K562 (cell line): Measurements from ENCODE around the gene CAMK2D. TPM values are rescaled to one million over a fixed set of nuclear protein-coding genes. Genes with fewer than 3 reads are reported as not detected.

ENCODE experiments used
- ATAC-seq: fragments of 200-7000 bp; cut with Tn5 transposase; 3 replicates; pipeline ENCODE4 v1.9.1; 2020; ENCODE audit warnings: moderate library complexity
- BruUV-seq: library from RNA; stranded (reverse); fragments of 400-500 nt; replicated peaks from 2 replicates; lab custom pipeline; 2021; lab: Mats Ljungman, UMichigan
- CTCF ChIA-PET: fragments of 300-600 bp; formaldehyde crosslinking; extraction: SDS; loops from one replicate; lab custom pipeline; 2021; ENCODE audit warnings: low intra/inter-chr PET ratio; lab: Yijun Ruan, JAX
- POLR2A ChIA-PET: fragments of 300-600, 350-650 bp; sonication (Branson Sonifier 250); formaldehyde crosslinking; extraction: SDS; loops from one replicate; lab custom pipeline; 2021; ENCODE audit warnings: antibody characterized with exemption, inconsistent platforms; lab: Yijun Ruan, JAX
- DNase-seq, 4 experiments: peaks; one replicate each; pipeline versions ENCODE4 v3.0.0 to v3.0.0-alpha.2; 2011 to 2018; ENCODE audit warnings: low spot score in 3 of 4, mixed read lengths in 3 of 4; ENCODE audit errors: extremely low read depth in 1 of 4
- FAIRE-seq: peaks from 2 replicates; lab custom pipeline; 2011; peaks lifted over from hg19 to GRCh38; lab: Jason Lieb, UNC
- H2AFZ ChIP-seq: 2 replicates; pipeline ENCODE4 v1.6.0; 2011; ENCODE audit warnings: low read depth, low read length, control low read depth, inconsistent platforms
- H3K27ac ChIP-seq: fragments of 200-600 bp; 3 replicates; pipeline ENCODE4 v1.8.0; 2011; ENCODE audit warnings: low read depth, mild to moderate bottlenecking, control low read depth, inconsistent platforms, low read length, moderate library complexity, mixed read lengths; ENCODE audit errors: extremely low read depth
- H3K27me3 ChIP-seq, 2 experiments: fragments of 300-600 bp in 1 of 2; 2 replicates in 1 of 2; 3 replicates in 1 of 2; pipeline versions ENCODE4 v1.6.0 to v1.8.0; 2011; ENCODE audit warnings: inconsistent platforms in 2 of 2, low read length in 2 of 2, mild to moderate bottlenecking in 1 of 2, mixed read lengths in 1 of 2, moderate library complexity in 1 of 2; ENCODE audit not compliant: control insufficient read depth in 2 of 2, insufficient read depth in 2 of 2
- H3K36me3 ChIP-seq: fragments of 300-600 bp; 3 replicates; pipeline ENCODE4 v1.8.0; 2011; ENCODE audit warnings: mild to moderate bottlenecking, low read length, inconsistent platforms; ENCODE audit not compliant: control insufficient read depth, insufficient read depth
- H3K4me1 ChIP-seq, 2 experiments: fragments of 200-600 bp in 1 of 2; replicated peaks in 1 of 2; 2 replicates in 1 of 2; 3 replicates in 1 of 2; pipeline versions ENCODE4 v1.5.1 to v1.8.0; 2011; ENCODE audit warnings: inconsistent platforms in 2 of 2, low read length in 2 of 2, mild to moderate bottlenecking in 1 of 2, mixed read lengths in 1 of 2, moderate library complexity in 1 of 2; ENCODE audit not compliant: control insufficient read depth in 2 of 2, insufficient read depth in 2 of 2
- H3K4me2 ChIP-seq: 2 replicates; pipeline ENCODE4 v1.6.1; 2011; ENCODE audit warnings: low read length, control low read depth, inconsistent platforms, mixed read lengths; ENCODE audit not compliant: insufficient read depth
- H3K4me3 ChIP-seq: fragments of 200-600 bp; sonication (generic), shearing (Covaris generic); 2 replicates; pipeline ENCODE4 v1.5.1; 2016; ENCODE audit warnings: control low read depth, inconsistent platforms
- H3K79me2 ChIP-seq: fragments of 200-600 bp; 3 replicates; pipeline ENCODE4 v1.8.0; 2011; ENCODE audit warnings: low read length, inconsistent platforms; ENCODE audit not compliant: control insufficient read depth, insufficient read depth
- H3K9ac ChIP-seq, 2 experiments: 2 replicates each; pipeline versions ENCODE4 v1.6.0 to v1.6.1; 2011; ENCODE audit warnings: low read depth in 2 of 2, low read length in 2 of 2, control low read depth in 1 of 2, inconsistent platforms in 1 of 2, mild to moderate bottlenecking in 1 of 2, mixed read lengths in 1 of 2; ENCODE audit not compliant: insufficient read depth in 1 of 2
- H3K9me1 ChIP-seq: one replicate; pipeline ENCODE4 v1.6.0; 2011; ENCODE audit warnings: inconsistent platforms, mild to moderate bottlenecking, low read length, moderate library complexity; ENCODE audit not compliant: control insufficient read depth, insufficient read depth
- H3K9me3 ChIP-seq: replicated peaks from 2 replicates; pipeline ENCODE4 v1.5.1; 2011; ENCODE audit warnings: low read depth, low read length, inconsistent platforms; ENCODE audit not compliant: control insufficient read depth, insufficient read depth
- H4K20me1 ChIP-seq: replicated peaks from 2 replicates; pipeline ENCODE4 v1.6.1; 2011; ENCODE audit warnings: low read length, inconsistent platforms, mixed read lengths; ENCODE audit not compliant: control insufficient read depth, insufficient read depth
- BCL6 ChIP-seq: fragments of 250-450 bp; sonication (Bioruptor Pico); IDR thresholded peaks from 2 replicates; pipeline ENCODE4 v1.4.0; 2020
- HOXB6 ChIP-seq: fragments of 250-450 bp; sonication (Bioruptor Pico); IDR thresholded peaks from 2 replicates; pipeline ENCODE4 v1.5.1; 2022; ENCODE audit warnings: mild to moderate bottlenecking, borderline replicate concordance
- KLF16 ChIP-seq: IDR thresholded peaks from 2 replicates; pipeline ENCODE4 v1.6.1; 2016; ENCODE audit warnings: antibody characterized with exemption
- NFATC3 ChIP-seq: fragments of 450-650 bp; IDR thresholded peaks from 2 replicates; pipeline ENCODE4 v1.6.1; 2017; ENCODE audit warnings: mild to moderate bottlenecking
- NFE2L1 ChIP-seq: fragments of 450-650 bp; IDR thresholded peaks from 2 replicates; pipeline ENCODE4 v1.6.1; 2016; ENCODE audit warnings: missing genetic modification characterization, low read depth, mild to moderate bottlenecking, missing compliant biosample characterization, moderate library complexity, borderline replicate concordance
- RBBP5 ChIP-seq: fragments of 200-600 bp; sonication (generic); IDR thresholded peaks from 2 replicates; pipeline ENCODE4 v1.6.1; 2012; ENCODE audit warnings: borderline replicate concordance, mild to moderate bottlenecking, low read length, control low read depth, inconsistent platforms; ENCODE audit not compliant: insufficient read depth, poor library complexity, severe bottlenecking
- SIX5 ChIP-seq, 2 experiments: IDR thresholded peaks; 2 replicates each; pipeline ENCODE4 v1.6.1; 2011; ENCODE audit warnings: low read length in 2 of 2, borderline replicate concordance in 1 of 2, low read depth in 1 of 2, mild to moderate bottlenecking in 1 of 2, moderate library complexity in 1 of 2; ENCODE audit not compliant: insufficient read depth in 1 of 2
- ZNF699 ChIP-seq: fragments of 250-450 bp; sonication (Bioruptor Pico); IDR thresholded peaks from 2 replicates; pipeline ENCODE4 v1.8.0; 2021; ENCODE audit warnings: mild to moderate bottlenecking, moderate library complexity; ENCODE audit not compliant: insufficient replicate concordance
- WGBS: fragments of 100-300 bp; shearing (Covaris generic); methylation state at CpG from one replicate; pipeline ENCODE4 v1.1.6; 2016; ENCODE audit warnings: low coverage, mixed read lengths; ENCODE audit not compliant: insufficient coverage; ENCODE audit errors: missing lambda C conversion rate; 5-methylcytosine and 5-hydroxymethylcytosine counted together
- in situ Hi-C: fragments of 300-500 bp; cut with MboI; formaldehyde crosslinking; loops from 4 replicates; pipeline ENCODE4 v1.15.0; 2018; ENCODE audit warnings: inconsistent platforms, mixed read lengths
- intact Hi-C: fragments of 100-400 bp; cut with micrococcal nuclease; formaldehyde crosslinking; loops from 2 replicates; pipeline ENCODE4 v1.14.2; 2022
- polyA plus RNA-seq, 8 experiments: library from polyadenylated mRNA; depleted of rRNA in 4 of 8; stranded (reverse) in 5 of 8; unstranded in 3 of 8; fragments of >200 nt; fragmentation: Nextera tagmentation in 2 of 8; fragmentation: Illumina TruSeq in 1 of 8; extraction: Ambion mirVana in 2 of 8; extraction: Trizol in 1 of 8; gene quantifications; 2 replicates each; pipeline versions ENCODE4 v1.2.1 to v1.2.3, GENCODE V29; 2011 to 2014; ENCODE audit warnings: inconsistent platforms in 1 of 8, missing spikeins in 1 of 8
- total RNA-seq, 7 experiments: library from RNA; depleted of rRNA in 6 of 7; stranded (reverse); fragments of >200 nt in 6 of 7; fragmentation: Illumina TruSeq in 2 of 7; extraction: Trizol in 2 of 7; gene quantifications; 2 replicates each; pipeline versions ENCODE4 v1.2.1 to v1.2.3, GENCODE V29; 2011 to 2021; ENCODE audit warnings: low replicate concordance in 1 of 7
- TF ChIP-seq, protein P1 (sequence below): fragments of 450-650 bp; IDR thresholded peaks from 2 replicates; pipeline ENCODE4 v1.6.1; 2016
- TF ChIP-seq, protein P2 (sequence below): fragments of 200-400 bp; formaldehyde crosslinking; IDR thresholded peaks from 2 replicates; pipeline ENCODE4 v1.6.1; 2017; ENCODE audit warnings: mild to moderate bottlenecking, low read depth, low read length, moderate library complexity
- TF ChIP-seq, protein P3 (sequence below): IDR thresholded peaks from 3 replicates; pipeline ENCODE4 v1.6.1; 2011; ENCODE audit warnings: borderline replicate concordance, mild to moderate bottlenecking; ENCODE audit not compliant: insufficient read length, insufficient read depth

CAMK2D gene
- total and polyA plus RNA-seq, 9 of the 15 experiments (the other 6 are each of a cell fraction or from before 2014, with no cell fraction given), result 0.01 to 0.33 (median 0.04) TPM; not detected in 2

DNA sequence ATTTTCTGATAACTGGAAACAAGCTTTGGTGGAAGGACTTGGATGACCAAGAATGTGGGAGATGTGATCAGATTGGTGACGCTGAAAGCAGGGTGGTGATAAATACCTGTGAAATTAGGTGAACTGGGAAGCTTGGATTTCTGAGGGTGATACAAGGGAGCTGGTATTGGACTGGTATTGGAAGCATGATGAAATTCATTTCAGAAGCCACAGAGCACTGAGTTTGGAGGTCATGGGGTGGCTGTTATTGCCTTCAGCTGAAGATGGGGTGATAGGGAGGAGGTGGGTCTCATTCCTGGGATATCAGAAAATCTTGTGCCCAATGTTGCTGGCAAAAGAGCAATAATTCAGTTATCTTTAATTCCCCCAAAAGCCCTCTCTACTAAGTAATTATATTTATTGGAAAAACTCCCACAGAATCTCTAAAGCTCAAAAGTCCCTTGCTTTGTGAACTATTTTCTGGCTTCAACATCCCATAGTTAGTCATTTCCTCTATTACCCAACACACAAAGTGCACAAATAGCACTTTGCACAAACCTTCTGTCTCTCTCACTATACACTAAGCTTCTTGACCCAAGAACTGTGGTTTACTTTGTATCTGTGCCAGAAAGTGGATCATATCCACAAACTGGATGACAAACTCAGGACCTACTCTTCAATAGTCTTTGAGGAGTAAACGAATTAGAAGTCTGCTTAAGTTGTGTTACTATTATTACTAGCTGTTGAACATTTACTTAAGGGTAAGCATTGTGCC is 23.1 kb upstream of the CAMK2D start:
- Histone ChIP-seq H3K4me1 (no peaks in the 10 kb centered on the region), H3K27ac (no peak overlapping the region), H3K36me3 (no peaks in the 10 kb centered on the region), H3K4me3 (no peak overlapping the region), H3K79me2 (no peaks in the 10 kb centered on the region), H3K4me2 (no peak overlapping the region), H3K9me1 (no peaks in the 10 kb centered on the region), H3K27me3 (no peaks in the 10 kb centered on the region), H4K20me1 (no peaks in the 10 kb centered on the region), H3K9me3 (no peaks in the 10 kb centered on the region), H2AFZ (no peak overlapping the region), H3K9ac (no peak overlapping the region)
- ChIA-PET CTCF (no interaction called here), POLR2A (no interaction called here)
- no peak for FAIRE-seq
- ATAC-seq, result no peak
- TF ChIP-seq, protein P1, sequence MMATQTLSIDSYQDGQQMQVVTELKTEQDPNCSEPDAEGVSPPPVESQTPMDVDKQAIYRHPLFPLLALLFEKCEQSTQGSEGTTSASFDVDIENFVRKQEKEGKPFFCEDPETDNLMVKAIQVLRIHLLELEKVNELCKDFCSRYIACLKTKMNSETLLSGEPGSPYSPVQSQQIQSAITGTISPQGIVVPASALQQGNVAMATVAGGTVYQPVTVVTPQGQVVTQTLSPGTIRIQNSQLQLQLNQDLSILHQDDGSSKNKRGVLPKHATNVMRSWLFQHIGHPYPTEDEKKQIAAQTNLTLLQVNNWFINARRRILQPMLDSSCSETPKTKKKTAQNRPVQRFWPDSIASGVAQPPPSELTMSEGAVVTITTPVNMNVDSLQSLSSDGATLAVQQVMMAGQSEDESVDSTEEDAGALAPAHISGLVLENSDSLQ, result no peak
- TF ChIP-seq, protein P2, sequence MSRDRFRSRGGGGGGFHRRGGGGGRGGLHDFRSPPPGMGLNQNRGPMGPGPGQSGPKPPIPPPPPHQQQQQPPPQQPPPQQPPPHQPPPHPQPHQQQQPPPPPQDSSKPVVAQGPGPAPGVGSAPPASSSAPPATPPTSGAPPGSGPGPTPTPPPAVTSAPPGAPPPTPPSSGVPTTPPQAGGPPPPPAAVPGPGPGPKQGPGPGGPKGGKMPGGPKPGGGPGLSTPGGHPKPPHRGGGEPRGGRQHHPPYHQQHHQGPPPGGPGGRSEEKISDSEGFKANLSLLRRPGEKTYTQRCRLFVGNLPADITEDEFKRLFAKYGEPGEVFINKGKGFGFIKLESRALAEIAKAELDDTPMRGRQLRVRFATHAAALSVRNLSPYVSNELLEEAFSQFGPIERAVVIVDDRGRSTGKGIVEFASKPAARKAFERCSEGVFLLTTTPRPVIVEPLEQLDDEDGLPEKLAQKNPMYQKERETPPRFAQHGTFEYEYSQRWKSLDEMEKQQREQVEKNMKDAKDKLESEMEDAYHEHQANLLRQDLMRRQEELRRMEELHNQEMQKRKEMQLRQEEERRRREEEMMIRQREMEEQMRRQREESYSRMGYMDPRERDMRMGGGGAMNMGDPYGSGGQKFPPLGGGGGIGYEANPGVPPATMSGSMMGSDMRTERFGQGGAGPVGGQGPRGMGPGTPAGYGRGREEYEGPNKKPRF, result no peak
- TF ChIP-seq, protein P3, sequence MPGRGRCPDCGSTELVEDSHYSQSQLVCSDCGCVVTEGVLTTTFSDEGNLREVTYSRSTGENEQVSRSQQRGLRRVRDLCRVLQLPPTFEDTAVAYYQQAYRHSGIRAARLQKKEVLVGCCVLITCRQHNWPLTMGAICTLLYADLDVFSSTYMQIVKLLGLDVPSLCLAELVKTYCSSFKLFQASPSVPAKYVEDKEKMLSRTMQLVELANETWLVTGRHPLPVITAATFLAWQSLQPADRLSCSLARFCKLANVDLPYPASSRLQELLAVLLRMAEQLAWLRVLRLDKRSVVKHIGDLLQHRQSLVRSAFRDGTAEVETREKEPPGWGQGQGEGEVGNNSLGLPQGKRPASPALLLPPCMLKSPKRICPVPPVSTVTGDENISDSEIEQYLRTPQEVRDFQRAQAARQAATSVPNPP, result no peak
- no peak for TF ChIP-seq RBBP5
- TF ChIP-seq NFATC3, result no peak
- TF ChIP-seq ZNF699, result no peak
- no peak for TF ChIP-seq SIX5 (IDR thresholded peaks at IDR 0.05; ENCODE audit: borderline replicate concordance in 1 of 2, insufficient read depth in 1 of 2, low read depth in 1 of 2, low read length in 2 of 2)
- no peak for TF ChIP-seq NFE2L1
- TF ChIP-seq HOXB6 (CRISPR knock-in tag), result no peak
- TF ChIP-seq KLF16, result no peak
- TF ChIP-seq BCL6, result no peak
- in situ Hi-C loops (no loop called here), intact Hi-C loops (no loop called here)
- BruUV-seq, result no TSS peak
- DNase-seq, result no peak
- WGBS, result 0% methylated on average over 2 of the region's 2 CpGs
